IPS-15b (cell line): Measurements from ENCODE around the gene PSMA8.
"Not testable (repeated sequence)": the region's sequence is repeated elsewhere in the genome, so short reads cannot be mapped to it uniquely, and the experiment has no call there.

ENCODE experiments used
- H3K27me3 ChIP-seq: one replicate; pipeline ENCODE4 v1.6.1; 2013; ENCODE audit warnings: low read length; ENCODE audit not compliant: control insufficient read depth, insufficient read depth
- H3K36me3 ChIP-seq: one replicate; pipeline ENCODE4 v1.6.1; 2013; ENCODE audit warnings: low read length; ENCODE audit not compliant: control insufficient read depth, insufficient read depth
- H3K4me1 ChIP-seq: one replicate; pipeline ENCODE4 v1.6.1; 2013; ENCODE audit warnings: mild to moderate bottlenecking, low read length; ENCODE audit not compliant: control insufficient read depth, insufficient read depth
- H3K4me3 ChIP-seq: one replicate; pipeline ENCODE4 v1.5.1; 2013; ENCODE audit warnings: low read depth, low read length
- H3K9ac ChIP-seq: one replicate; pipeline ENCODE4 v1.6.1; 2013; ENCODE audit warnings: low read depth, mild to moderate bottlenecking, low read length
- H3K9me3 ChIP-seq: one replicate; pipeline ENCODE4 v1.6.1; 2013; ENCODE audit warnings: mild to moderate bottlenecking, low read length; ENCODE audit not compliant: control insufficient read depth, insufficient read depth

Gene PSMA8

GRCh38 chr18:26119246-26119645, 14.4 kb upstream of the PSMA8 start:
- Histone ChIP-seq H3K4me3 (no peak overlapping the region), H3K4me1 (no peaks in the 10 kb centered on the region), H3K36me3 (no peaks in the 10 kb centered on the region), H3K9ac (no peak overlapping the region), H3K9me3 (no peaks in the 10 kb centered on the region), H3K27me3 (no peaks in the 10 kb centered on the region)

GRCh38 chr18:26121476-26121875, 12.2 kb upstream of the PSMA8 start:
- H3K27me3 ChIP-seq = no peaks in the 10 kb centered on the region
- no peaks in the 10 kb centered on the region for H3K36me3 ChIP-seq
- no peak overlapping the region for H3K4me3 ChIP-seq
- H3K4me1 ChIP-seq = no peaks in the 10 kb centered on the region
- no peaks in the 10 kb centered on the region for H3K9me3 ChIP-seq
- no peak overlapping the region for H3K9ac ChIP-seq

- H3K36me3 ChIP-seq, H3K9me3 ChIP-seq, H3K4me3 ChIP-seq, H3K4me1 ChIP-seq, H3K9ac ChIP-seq, H3K27me3 ChIP-seq: not testable (repeated sequence)
Observed at GRCh38 chr18:26121994-26122393, 11.7 kb upstream of the PSMA8 start.

GRCh38 chr18:26127786-26128185, 5.9 kb upstream of the PSMA8 start:
- Histone ChIP-seq H3K4me3 (no peak overlapping the region), H3K36me3 (no peaks in the 10 kb centered on the region), H3K9ac (no peak overlapping the region), H3K9me3 (no peaks in the 10 kb centered on the region), H3K27me3 (no peaks in the 10 kb centered on the region), H3K4me1 (no peaks in the 10 kb centered on the region)

- not testable (repeated sequence) for H3K9ac ChIP-seq, H3K36me3 ChIP-seq, H3K4me1 ChIP-seq, H3K9me3 ChIP-seq, H3K4me3 ChIP-seq, H3K27me3 ChIP-seq
Observed at GRCh38 chr18:26128192-26128591, 5.5 kb upstream of the PSMA8 start.

GRCh38 chr18:26134107-26134506, 438 bp downstream of the PSMA8 start:
- H3K9me3 ChIP-seq = no peaks in the 10 kb centered on the region
- H3K4me3 ChIP-seq = peak overlapping the region; percentile 47
- no peak overlapping the region for H3K9ac ChIP-seq
- H3K27me3 ChIP-seq = peaks cover 14% of the 10 kb centered on the region
- H3K36me3 ChIP-seq = no peaks in the 10 kb centered on the region
- peaks cover 2% of the 10 kb centered on the region for H3K4me1 ChIP-seq

GRCh38 chr18:26135548-26135947, 1.9 kb downstream of the PSMA8 start:
- Histone ChIP-seq H3K4me1 (peaks cover 2% of the 10 kb centered on the region), H3K4me3 (no peak overlapping the region), H3K36me3 (no peaks in the 10 kb centered on the region), H3K9me3 (no peaks in the 10 kb centered on the region), H3K27me3 (peaks cover 14% of the 10 kb centered on the region), H3K9ac (no peak overlapping the region)

GRCh38 chr18:26157326-26157725, 23.7 kb downstream of the PSMA8 start:
- Histone ChIP-seq H3K27me3 (no peaks in the 10 kb centered on the region), H3K9me3 (no peaks in the 10 kb centered on the region), H3K36me3 (no peaks in the 10 kb centered on the region), H3K4me1 (no peaks in the 10 kb centered on the region), H3K9ac (no peak overlapping the region), H3K4me3 (no peak overlapping the region)

GRCh38 chr18:26159353-26159752, 25.7 kb downstream of the PSMA8 start:
- no peaks in the 10 kb centered on the region for H3K4me1 ChIP-seq
- H3K9ac ChIP-seq = no peak overlapping the region
- H3K27me3 ChIP-seq = no peaks in the 10 kb centered on the region
- no peak overlapping the region for H3K4me3 ChIP-seq
- H3K9me3 ChIP-seq = no peaks in the 10 kb centered on the region
- no peaks in the 10 kb centered on the region for H3K36me3 ChIP-seq

- Histone ChIP-seq H3K9me3 (no peaks in the 10 kb centered on the region), H3K27me3 (no peaks in the 10 kb centered on the region), H3K4me3 (no peak overlapping the region), H3K36me3 (no peaks in the 10 kb centered on the region), H3K4me1 (no peaks in the 10 kb centered on the region), H3K9ac (no peak overlapping the region)
Observed at GRCh38 chr18:26164571-26164970, 30.9 kb downstream of the PSMA8 start.

GRCh38 chr18:26167592-26167991, 33.9 kb downstream of the PSMA8 start:
- H3K9me3 ChIP-seq, H3K4me3 ChIP-seq, H3K36me3 ChIP-seq, H3K4me1 ChIP-seq, H3K27me3 ChIP-seq, H3K9ac ChIP-seq: not testable (repeated sequence)

GRCh38 chr18:26175481-26175880, 41.8 kb downstream of the PSMA8 start:
- H3K9me3 ChIP-seq = no peaks in the 10 kb centered on the region
- peaks cover 2% of the 10 kb centered on the region for H3K27me3 ChIP-seq
- no peaks in the 10 kb centered on the region for H3K4me1 ChIP-seq
- no peaks in the 10 kb centered on the region for H3K36me3 ChIP-seq
- no peak overlapping the region for H3K9ac ChIP-seq
- no peak overlapping the region for H3K4me3 ChIP-seq

- peaks cover 2% of the 10 kb centered on the region for H3K27me3 ChIP-seq
- no peak overlapping the region for H3K4me3 ChIP-seq
- no peak overlapping the region for H3K9ac ChIP-seq
- H3K4me1 ChIP-seq = no peaks in the 10 kb centered on the region
- no peaks in the 10 kb centered on the region for H3K36me3 ChIP-seq
- no peaks in the 10 kb centered on the region for H3K9me3 ChIP-seq
Observed at GRCh38 chr18:26176134-26176533, 42.5 kb downstream of the PSMA8 start.
